H1 (cell line): Measurements from ENCODE around the gene POMT2. TPM values are rescaled to one million over a fixed set of nuclear protein-coding genes. Genes with fewer than 3 reads are reported as not detected.

Source experiments
- CTCF ChIA-PET: fragments of 300-600 bp; sonication (Branson Sonifier 250); formaldehyde crosslinking; loops from one replicate; lab custom pipeline; 2021; ENCODE audit not compliant: partially characterized antibody; lab: Charles Lee
- POLR2A ChIA-PET: fragments of 300-600 bp; sonication (Branson Sonifier 250); formaldehyde crosslinking; loops from one replicate; lab custom pipeline; 2021; ENCODE audit warnings: inconsistent platforms; ENCODE audit not compliant: partially characterized antibody; lab: Charles Lee
- DNase-seq, 2 experiments: peaks; one replicate each; pipeline versions ENCODE4 v3.0.0 to v3.0.0-alpha.2; 2010 to 2022; ENCODE audit warnings: low spot score in 2 of 2, low read depth in 1 of 2, mixed read lengths in 1 of 2
- FAIRE-seq: peaks from 2 replicates; lab custom pipeline; 2011; peaks lifted over from hg19 to GRCh38; lab: Jason Lieb, UNC
- H2AFZ ChIP-seq: 2 replicates; pipeline ENCODE4 v1.8.1; 2012; ENCODE audit warnings: low read length, inconsistent platforms
- H2AK5ac ChIP-seq: 2 replicates; pipeline ENCODE4 v1.6.1; 2013; ENCODE audit warnings: low read depth, low read length
- H2BK120ac ChIP-seq: replicated peaks from 2 replicates; pipeline ENCODE3; 2013; ENCODE audit warnings: low read depth, low read length, inconsistent platforms
- H2BK12ac ChIP-seq: 2 replicates; pipeline ENCODE4 v1.6.1; 2013; ENCODE audit warnings: low read depth, low read length
- H2BK15ac ChIP-seq: 2 replicates; pipeline ENCODE4 v1.6.1; 2013; ENCODE audit warnings: low read length
- H2BK20ac ChIP-seq: 2 replicates; pipeline ENCODE4 v1.6.1; 2013; ENCODE audit warnings: low read length
- H2BK5ac ChIP-seq: 2 replicates; pipeline ENCODE4 v1.6.1; 2013; ENCODE audit warnings: low read depth, low read length
- H3K14ac ChIP-seq: 2 replicates; pipeline ENCODE4 v1.6.1; 2013; ENCODE audit warnings: inconsistent platforms; ENCODE audit not compliant: insufficient read length
- H3K18ac ChIP-seq: 2 replicates; pipeline ENCODE4 v1.6.1; 2013; ENCODE audit warnings: low read length; ENCODE audit errors: extremely low read depth
- H3K23ac ChIP-seq: 2 replicates; pipeline ENCODE4 v1.6.1; 2013; ENCODE audit warnings: inconsistent platforms; ENCODE audit not compliant: insufficient read length
- H3K23me2 ChIP-seq: 2 replicates; pipeline ENCODE4 v1.6.1; 2013; ENCODE audit warnings: low read depth, low read length
- H3K27ac ChIP-seq: 2 replicates; pipeline ENCODE4 v1.6.1; 2011; ENCODE audit warnings: low read depth, low read length, inconsistent platforms
- H3K27me3 ChIP-seq, 4 experiments: replicated peaks in 1 of 4; 1 replicate in 1 of 4; 2 replicates in 3 of 4; pipeline versions ENCODE4 v1.6.1 to v1.8.1; 2011 to 2013; ENCODE audit warnings: low read length in 3 of 4, mild to moderate bottlenecking in 3 of 4, inconsistent platforms in 2 of 4, mixed read lengths in 2 of 4, moderate library complexity in 1 of 4; ENCODE audit not compliant: control insufficient read depth in 3 of 4, insufficient read depth in 3 of 4; ENCODE audit errors: extremely low read depth in 1 of 4
- H3K36me3 ChIP-seq, 4 experiments: 2 replicates each; pipeline versions ENCODE4 v1.6.1 to v1.8.1; 2011 to 2013; ENCODE audit warnings: mild to moderate bottlenecking in 4 of 4, low read length in 3 of 4, moderate library complexity in 2 of 4, control low read depth in 1 of 4, inconsistent platforms in 1 of 4; ENCODE audit not compliant: insufficient read depth in 4 of 4, control insufficient read depth in 2 of 4
- H3K4ac ChIP-seq: replicated peaks from 2 replicates; pipeline ENCODE3; 2013; ENCODE audit warnings: low read length, low read depth, mixed read lengths, inconsistent platforms; ENCODE audit not compliant: insufficient read length
- H3K4me1 ChIP-seq, 4 experiments: replicated peaks in 1 of 4; 1 replicate in 1 of 4; 2 replicates in 3 of 4; pipeline versions ENCODE4 v1.6.1 to v1.8.1; 2011 to 2013; ENCODE audit warnings: low read length in 3 of 4, inconsistent platforms in 2 of 4, mixed read lengths in 1 of 4; ENCODE audit not compliant: insufficient read depth in 4 of 4, control insufficient read depth in 3 of 4
- H3K4me2 ChIP-seq, 2 experiments: 2 replicates each; pipeline versions ENCODE4 v1.6.1 to v1.8.1; 2011 to 2013; ENCODE audit warnings: low read depth in 2 of 2, low read length in 2 of 2, control low read depth in 1 of 2, inconsistent platforms in 1 of 2, mild to moderate bottlenecking in 1 of 2; ENCODE audit not compliant: insufficient read depth in 1 of 2
- H3K4me3 ChIP-seq, 4 experiments: fragments of 200-600, 300-600 bp in 1 of 4; sonication (generic), shearing (Covaris generic), sonication (Bioruptor Twin) in 1 of 4; 2 replicates each; pipeline versions ENCODE4 v1.5.1 to v1.8.1; 2011 to 2016; ENCODE audit warnings: low read length in 4 of 4, low read depth in 3 of 4, control low read depth in 2 of 4, inconsistent platforms in 2 of 4, mild to moderate bottlenecking in 2 of 4, mixed read lengths in 1 of 4, moderate library complexity in 1 of 4; ENCODE audit not compliant: insufficient read depth in 2 of 4; ENCODE audit errors: extremely low read depth in 1 of 4
- H3K56ac ChIP-seq: replicated peaks from 2 replicates; pipeline ENCODE3; 2013; ENCODE audit warnings: low read depth, mild to moderate bottlenecking, mixed read lengths, low read length, inconsistent platforms; ENCODE audit not compliant: insufficient read length
- H3K79me1 ChIP-seq: 2 replicates; pipeline ENCODE4 v1.6.1; 2013; ENCODE audit warnings: low read depth, low read length, control low read depth
- H3K79me2 ChIP-seq, 2 experiments: 2 replicates each; pipeline versions ENCODE4 v1.6.1 to v1.8.1; 2012 to 2013; ENCODE audit warnings: low read length in 2 of 2, mild to moderate bottlenecking in 2 of 2, inconsistent platforms in 1 of 2; ENCODE audit not compliant: insufficient read depth in 2 of 2, control insufficient read depth in 1 of 2
- H3K9ac ChIP-seq, 4 experiments: replicated peaks in 1 of 4; 1 replicate in 1 of 4; 2 replicates in 3 of 4; pipeline versions ENCODE4 v1.6.1 to v1.8.1; 2011 to 2013; ENCODE audit warnings: low read depth in 3 of 4, low read length in 3 of 4, control low read depth in 2 of 4, mild to moderate bottlenecking in 2 of 4, moderate library complexity in 2 of 4, inconsistent platforms in 1 of 4; ENCODE audit errors: extremely low read depth in 1 of 4
- H3K9me3 ChIP-seq, 2 experiments: 2 replicates each; pipeline versions ENCODE4 v1.6.1 to v1.8.1; 2012 to 2013; ENCODE audit warnings: mild to moderate bottlenecking in 2 of 2, moderate library complexity in 2 of 2, control low read depth in 1 of 2, inconsistent platforms in 1 of 2, low read depth in 1 of 2, low read length in 1 of 2, mixed read lengths in 1 of 2; ENCODE audit not compliant: insufficient read depth in 2 of 2
- H4K20me1 ChIP-seq, 2 experiments: replicated peaks in 1 of 2; 2 replicates each; pipeline versions ENCODE3 to v1.8.1; 2011 to 2013; ENCODE audit warnings: inconsistent platforms in 2 of 2, low read length in 2 of 2, mild to moderate bottlenecking in 1 of 2; ENCODE audit not compliant: insufficient read depth in 2 of 2, control insufficient read depth in 1 of 2
- H4K5ac ChIP-seq: 2 replicates; pipeline ENCODE4 v1.6.1; 2013; ENCODE audit warnings: low read length, low read depth, mixed read lengths, inconsistent platforms; ENCODE audit not compliant: insufficient read length
- H4K8ac ChIP-seq: 2 replicates; pipeline ENCODE4 v1.8.0; 2013; ENCODE audit warnings: mild to moderate bottlenecking, moderate library complexity, low read length, inconsistent platforms; ENCODE audit not compliant: insufficient read depth; ENCODE audit errors: extremely low read depth
- H4K91ac ChIP-seq: replicated peaks from 2 replicates; pipeline ENCODE3; 2013; ENCODE audit warnings: low read length, mixed read lengths, inconsistent platforms; ENCODE audit not compliant: insufficient read length
- CBX8 ChIP-seq: fragments of 300-800, 300-1000 bp; sonication (generic); IDR thresholded peaks from 2 replicates; pipeline ENCODE4 v1.7.1; 2016; ENCODE audit warnings: low read depth, low read length, borderline replicate concordance
- CHD1 ChIP-seq: IDR thresholded peaks from 2 replicates; pipeline ENCODE4 v1.6.1; 2012; ENCODE audit warnings: low read depth, low read length, improper control_type of control experiment
- E2F6 ChIP-seq: IDR thresholded peaks from 2 replicates; pipeline ENCODE4 v1.6.1; 2012; ENCODE audit warnings: inconsistent platforms
- EP300 ChIP-seq, 2 experiments: IDR thresholded peaks; 1 replicate in 1 of 2; 2 replicates in 1 of 2; pipeline ENCODE4 v1.6.1; 2011 to 2012; ENCODE audit warnings: low read depth in 2 of 2, low read length in 2 of 2, mild to moderate bottlenecking in 2 of 2, borderline replicate concordance in 1 of 2, inconsistent platforms in 1 of 2, moderate library complexity in 1 of 2
- JUND ChIP-seq: IDR thresholded peaks from 2 replicates; pipeline ENCODE4 v1.6.1; 2011; ENCODE audit warnings: mild to moderate bottlenecking, improper control_type of control experiment, low read length
- KDM4A ChIP-seq: IDR thresholded peaks from one replicate; pipeline ENCODE4 v1.7.1; 2012; ENCODE audit warnings: low read depth, mild to moderate bottlenecking, moderate library complexity, low read length, inconsistent platforms; ENCODE audit not compliant: severe bottlenecking
- KDM5A ChIP-seq: fragments of 200-600 bp; IDR thresholded peaks from 2 replicates; pipeline ENCODE4 v1.7.1; 2012; ENCODE audit warnings: mild to moderate bottlenecking, low read length, inconsistent platforms, mixed read lengths
- PHF8 ChIP-seq: fragments of 200-600 bp; sonication (generic); conservative IDR thresholded peaks from 2 replicates; pipeline ENCODE4 v1.7.1; 2012; ENCODE audit warnings: low read depth, mild to moderate bottlenecking, inconsistent platforms, low read length, moderate library complexity
- RBBP5 ChIP-seq: IDR thresholded peaks from 2 replicates; pipeline ENCODE4 v1.7.1; 2012; ENCODE audit warnings: low read depth, mild to moderate bottlenecking, inconsistent platforms, low read length, moderate library complexity, borderline replicate concordance
- RNF2 ChIP-seq: fragments of 200-900, 300-1000 bp; sonication (generic); IDR thresholded peaks from 2 replicates; pipeline ENCODE4 v1.7.1; 2016; ENCODE audit warnings: borderline replicate concordance, low read depth, mild to moderate bottlenecking, antibody characterized with exemption, low read length; ENCODE audit not compliant: poor library complexity, severe bottlenecking; ENCODE audit errors: missing control alignments
- SUZ12 ChIP-seq: fragments of 200-600 bp; sonication (generic); IDR thresholded peaks from 2 replicates; pipeline ENCODE4 v1.6.1; 2012; ENCODE audit warnings: mild to moderate bottlenecking, inconsistent platforms, low read length, moderate library complexity, mixed read lengths
- WGBS, 2 experiments: shearing (Covaris generic) in 1 of 2; methylation state at CpG; one replicate each; pipeline versions ENCODE4 v1.1.6 to v1.1.7; 2013 to 2015; ENCODE audit warnings: low lambda C conversion rate in 2 of 2, mixed read lengths in 2 of 2, inconsistent platforms in 1 of 2, low coverage in 1 of 2, missing lambda C conversion rate in 1 of 2; ENCODE audit not compliant: insufficient replicate concordance in 2 of 2, insufficient coverage in 1 of 2, insufficient read length in 1 of 2; ENCODE audit errors: extremely low coverage in 1 of 2, missing lambda C conversion rate in 1 of 2; 5-methylcytosine and 5-hydroxymethylcytosine counted together
- polyA plus RNA-seq, 7 experiments: library from polyadenylated mRNA; depleted of rRNA in 3 of 7; stranded (reverse) in 5 of 7; unstranded in 2 of 7; fragments of >200 nt in 5 of 7; fragments of 200-250 nt in 2 of 7; gene quantifications; 1 replicate in 5 of 7; 2 replicates in 1 of 7; 4 replicates in 1 of 7; pipeline versions ENCODE4 v1.2.1 to v1.2.3, GENCODE V29; 2011 to 2013; ENCODE audit warnings: missing spikeins in 2 of 7, mixed read lengths in 2 of 7
- total RNA-seq: library from RNA; stranded (reverse); fragmentation: NEBNext Ultra II Directional; extraction: Animal tissue kit (Norgen Biotek cat#: 25700); gene quantifications from 2 replicates; pipeline ENCODE4 v1.2.1, GENCODE V29; 2021

The POMT2 gene
- total and polyA plus RNA-seq, 2 of the 8 experiments (the other 6 are each of a cell fraction or from before 2014, with no cell fraction given): 20.8 to 44.9 TPM

- DNase-seq (no peak), FAIRE-seq (no peak)
- Histone ChIP-seq H3K23ac (no peak overlapping the region), H2BK12ac (no peak overlapping the region), H3K9ac (no peak overlapping the region), H3K14ac (no peak overlapping the region), H2BK15ac (no peak overlapping the region), H3K4me1 (no peaks in the 10 kb centered on the region; a peak in 1 of 7 replicates), H3K18ac (no peak overlapping the region), H4K8ac (no peak overlapping the region; the same call in 1 of the 2 replicates), H4K5ac (no peak overlapping the region), H2AK5ac (no peak overlapping the region), H2BK20ac (no peak overlapping the region), H3K36me3 (no peaks in the 10 kb centered on the region), H3K23me2 (no peaks in the 10 kb centered on the region), H3K4me3 (no peak overlapping the region), H3K27me3 (peaks cover 0 to 15% (median 9%) of the 10 kb centered on the region in 4 experiments; a peak in 5 of 7 replicates), H3K79me1 (no peaks in the 10 kb centered on the region), H2BK5ac (no peak overlapping the region), H3K9me3 (no peaks in the 10 kb centered on the region), H2AFZ (no peak overlapping the region), H4K91ac (no peak overlapping the region), H2BK120ac (no peak overlapping the region), H3K79me2 (no peaks in the 10 kb centered on the region), H4K20me1 (no peaks in the 10 kb centered on the region), H3K4me2 (no peak overlapping the region), H3K4ac (no peak overlapping the region), H3K56ac (no peak overlapping the region), H3K27ac (no peak overlapping the region)
- TF ChIP-seq RBBP5: no peak
- TF ChIP-seq CBX8: no peak
- TF ChIP-seq SUZ12: no peak
- no peak for TF ChIP-seq CHD1
- TF ChIP-seq PHF8: no peak
- TF ChIP-seq RNF2: no peak
- no peak for TF ChIP-seq EP300 (IDR thresholded peaks at IDR 0.05; ENCODE audit: borderline replicate concordance in 1 of 2, low read depth in 2 of 2, low read length in 2 of 2)
- TF ChIP-seq E2F6: no peak
- no peak for TF ChIP-seq KDM5A
- TF ChIP-seq JUND: no peak
- no peak for TF ChIP-seq KDM4A
- CTCF ChIA-PET: interaction anchor here (0.8 to 3.8 kb wide), 10 partner anchors 9 to 144 kb away, joined by 3 to 11 read pairs (median 3); no protein-coding TSS in a partner anchor
- 89% methylated on average over 16 of the region's 16 CpGs; no CpG with 5 or more reads in 1 of the 2 experiments for WGBS, 2 experiments
- POLR2A ChIA-PET: interaction anchor here (1.5 kb wide), 1 partner anchor 10 kb away, joined by 7 read pairs; no protein-coding TSS in a partner anchor
These were observed 56.1 kb downstream of the POMT2 start for GRCh38 chr14:77264466-77265186.
